AG09319 (cell line): ENCODE measurements around the gene ELMO1.

Experiments used
- DNase-seq: peaks from one replicate; pipeline ENCODE4 v3.0.0-alpha.2; 2010; ENCODE audit warnings: low read depth; ENCODE audit errors: extremely low read depth
- TF ChIP-seq, protein P1 (sequence below): IDR thresholded peaks from 2 replicates; pipeline ENCODE4 v1.5.1; 2011; ENCODE audit warnings: low read depth, mild to moderate bottlenecking, inconsistent platforms, low read length, moderate library complexity

Gene ELMO1

DNA sequence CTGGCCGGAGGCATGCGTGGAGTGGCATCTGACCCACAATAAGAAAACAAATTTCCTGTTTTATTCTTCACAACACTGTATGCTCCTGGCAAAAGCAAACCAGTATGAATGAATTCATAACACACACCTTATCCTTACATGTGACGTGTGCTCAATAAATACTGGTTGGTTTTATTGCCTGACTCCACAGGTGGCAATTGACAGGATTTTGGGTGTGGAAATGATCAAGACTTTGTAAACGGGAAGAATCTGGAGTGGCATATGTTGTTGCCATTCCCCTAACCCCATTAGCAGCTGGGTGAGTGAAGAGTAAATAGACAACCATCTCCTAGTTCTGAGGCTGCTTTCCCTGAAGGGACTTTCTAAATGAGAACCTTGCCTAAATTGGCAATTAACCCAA is 508.8 kb downstream of the ELMO1 start:
- no peak for DNase-seq

DNA sequence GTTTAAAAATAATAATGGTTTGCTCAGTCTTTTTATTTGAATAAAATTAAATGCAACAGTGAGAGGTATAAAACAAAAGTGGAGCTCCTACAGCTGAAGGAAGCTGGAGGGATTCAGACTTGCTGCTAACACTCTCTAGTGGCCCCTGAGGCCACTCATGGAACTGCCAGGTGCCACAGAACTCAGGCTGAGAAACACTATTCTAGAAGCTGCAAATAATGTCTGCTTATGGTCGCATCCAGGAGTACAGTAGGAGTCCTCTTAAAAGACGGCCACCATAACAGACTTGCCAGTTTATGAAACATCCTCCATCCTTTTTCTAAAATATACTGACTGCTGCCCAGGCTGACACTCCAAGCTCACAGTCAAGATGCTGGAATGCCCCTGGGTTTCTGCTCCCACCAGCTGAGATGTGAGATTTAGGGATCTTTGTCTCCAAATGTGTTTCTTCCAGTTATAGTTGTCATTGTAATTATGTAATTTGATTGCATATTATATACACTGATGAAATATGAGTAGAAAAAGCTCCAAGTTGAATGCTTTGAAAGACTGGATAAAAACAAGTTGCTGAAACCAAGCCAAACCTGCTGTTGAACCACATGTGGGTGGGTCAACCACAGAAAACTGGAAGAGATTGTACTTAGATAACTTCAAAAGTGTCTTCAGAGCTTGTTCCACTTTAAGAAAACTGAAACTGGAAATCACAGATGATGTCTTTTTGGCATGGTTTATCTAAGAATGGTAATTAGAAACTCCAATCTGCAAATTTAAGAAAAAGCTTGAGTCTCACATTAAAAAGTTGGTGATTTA is 510.7 kb downstream of the ELMO1 start:
- TF ChIP-seq, protein P1, sequence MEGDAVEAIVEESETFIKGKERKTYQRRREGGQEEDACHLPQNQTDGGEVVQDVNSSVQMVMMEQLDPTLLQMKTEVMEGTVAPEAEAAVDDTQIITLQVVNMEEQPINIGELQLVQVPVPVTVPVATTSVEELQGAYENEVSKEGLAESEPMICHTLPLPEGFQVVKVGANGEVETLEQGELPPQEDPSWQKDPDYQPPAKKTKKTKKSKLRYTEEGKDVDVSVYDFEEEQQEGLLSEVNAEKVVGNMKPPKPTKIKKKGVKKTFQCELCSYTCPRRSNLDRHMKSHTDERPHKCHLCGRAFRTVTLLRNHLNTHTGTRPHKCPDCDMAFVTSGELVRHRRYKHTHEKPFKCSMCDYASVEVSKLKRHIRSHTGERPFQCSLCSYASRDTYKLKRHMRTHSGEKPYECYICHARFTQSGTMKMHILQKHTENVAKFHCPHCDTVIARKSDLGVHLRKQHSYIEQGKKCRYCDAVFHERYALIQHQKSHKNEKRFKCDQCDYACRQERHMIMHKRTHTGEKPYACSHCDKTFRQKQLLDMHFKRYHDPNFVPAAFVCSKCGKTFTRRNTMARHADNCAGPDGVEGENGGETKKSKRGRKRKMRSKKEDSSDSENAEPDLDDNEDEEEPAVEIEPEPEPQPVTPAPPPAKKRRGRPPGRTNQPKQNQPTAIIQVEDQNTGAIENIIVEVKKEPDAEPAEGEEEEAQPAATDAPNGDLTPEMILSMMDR, result no peak
- DNase-seq, result no peak

More for the DNA sequence above, 508.8 kb downstream of the ELMO1 start:
- TF ChIP-seq, protein P1, result no peak

DNA sequence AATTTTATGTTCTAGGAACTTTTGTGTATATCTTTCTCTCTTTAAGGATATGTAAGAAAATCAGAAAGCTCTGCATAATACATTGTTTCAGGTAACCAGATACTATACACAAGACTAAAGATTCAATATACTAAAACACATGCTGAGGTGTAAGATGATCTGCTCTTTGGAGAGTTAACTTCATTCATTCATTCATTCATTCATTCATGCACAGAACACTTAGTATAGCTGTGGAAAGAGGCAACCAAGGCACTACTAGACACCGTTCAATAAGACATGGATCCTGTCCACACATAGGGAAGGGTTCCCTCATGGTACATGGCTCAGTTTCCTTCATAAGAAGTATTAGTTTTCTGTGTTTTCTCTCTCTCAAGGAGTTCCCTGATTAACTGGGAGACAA is 516.8 kb downstream of the ELMO1 start:
- no peak for DNase-seq
- TF ChIP-seq, protein P1, result no peak

DNA sequence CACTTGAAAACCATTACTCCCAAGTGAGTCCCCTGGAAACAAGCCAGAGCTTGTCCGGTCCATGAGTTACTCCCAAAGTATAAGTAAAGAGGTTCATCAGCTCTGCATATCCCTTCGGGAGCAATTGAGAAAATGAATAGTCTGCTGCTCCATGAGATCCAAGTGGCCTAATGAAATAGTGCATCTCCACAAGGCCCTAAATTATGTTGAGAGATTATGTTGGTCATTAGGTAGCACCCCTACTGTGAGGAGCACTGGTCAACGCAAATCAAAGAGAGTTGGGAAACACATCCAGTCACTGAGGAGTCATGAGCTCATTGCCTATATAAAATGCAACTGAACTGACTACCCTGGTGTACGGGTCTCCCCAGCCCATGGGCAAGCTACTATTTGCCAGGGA is 518.9 kb downstream of the ELMO1 start:
- no peak for DNase-seq
- TF ChIP-seq, protein P1, result no peak

DNA sequence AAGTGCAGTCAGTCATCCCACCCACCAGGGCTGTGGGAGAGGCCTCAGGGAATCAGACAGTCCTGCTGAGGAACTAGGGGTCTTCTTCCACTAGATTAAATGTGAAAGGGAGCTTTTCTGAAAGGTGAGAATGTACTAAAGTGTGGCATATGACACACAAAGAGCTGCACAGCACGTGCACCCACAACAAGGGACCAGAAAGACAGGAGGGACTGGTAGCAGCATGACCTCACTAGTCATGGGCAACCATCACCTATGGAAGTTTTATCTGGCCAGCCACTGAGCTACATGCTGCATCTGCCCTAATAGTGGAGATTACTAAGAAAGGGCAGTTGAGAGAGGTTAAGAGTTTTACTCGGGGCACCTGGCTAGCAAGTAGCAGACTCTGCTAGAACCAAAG is 519.9 kb downstream of the ELMO1 start:
- TF ChIP-seq, protein P1, result no peak
- DNase-seq, result no peak

DNA sequence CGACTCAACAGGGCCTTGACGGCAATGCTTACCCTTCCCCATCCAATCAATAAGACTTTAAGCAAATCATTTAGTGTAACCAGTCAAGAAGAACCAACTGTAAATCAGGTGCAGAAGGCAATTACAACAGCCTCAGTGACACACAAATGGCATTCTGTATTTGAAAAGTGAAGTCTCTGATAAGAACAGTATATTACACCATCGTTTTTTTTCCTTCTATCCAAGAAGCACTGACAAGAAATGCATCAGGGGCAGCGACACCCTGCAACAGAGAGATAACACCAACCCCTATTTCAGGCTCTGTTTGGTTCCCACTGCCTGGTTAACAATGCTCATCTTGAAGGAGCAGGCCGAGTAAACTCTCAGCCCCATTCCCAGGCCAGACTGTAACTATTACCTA is 520.4 kb downstream of the ELMO1 start:
- TF ChIP-seq, protein P1, result no peak
- no peak for DNase-seq

DNA sequence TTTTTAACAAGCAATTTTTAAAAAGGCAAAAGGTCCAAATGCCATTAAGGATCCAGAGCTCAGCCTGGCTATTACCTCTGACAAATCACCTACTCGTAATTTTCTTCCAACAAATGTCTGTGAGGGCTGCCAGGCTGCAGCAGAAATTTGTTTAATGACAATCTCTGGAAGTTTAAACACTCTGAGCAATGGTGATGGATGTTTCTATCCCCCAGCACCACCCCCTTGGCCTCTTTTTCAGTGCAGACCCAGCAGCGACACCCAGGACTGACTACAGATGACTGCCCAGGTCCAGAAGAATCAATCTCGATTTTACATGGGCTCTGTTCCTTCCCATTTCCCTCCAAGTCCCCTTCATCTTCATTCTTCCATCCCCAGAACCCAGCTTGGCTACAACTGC is 523.0 kb downstream of the ELMO1 start:
- no peak for DNase-seq
- TF ChIP-seq, protein P1, result no peak
